Lung (tissue), 12 donors: ENCODE data around the gene MZF1. TPM values are rescaled to one million over a fixed set of nuclear protein-coding genes. Genes with fewer than 3 reads are reported as not detected.

Experiments used
- ATAC-seq: fragments of 200-7000 bp; cut with Tn5 transposase; one replicate; pipeline ENCODE4 v1.9.1; 2020; ENCODE audit warnings: moderate number of reproducible peaks; ENCODE audit not compliant: insufficient read depth, low FRiP score
- DNase-seq, 3 donors: peaks; one replicate each; pipeline ENCODE4 v3.0.0-alpha.2; 2013 to 2017
- H3K27ac ChIP-seq, 2 donors: one replicate each; pipeline ENCODE4 v1.5.1; 2013; ENCODE audit warnings: mild to moderate bottlenecking in 2 of 2, moderate library complexity in 2 of 2, control low read depth in 1 of 2, inconsistent platforms in 1 of 2, low read depth in 1 of 2, low read length in 1 of 2
- H3K27me3 ChIP-seq, 3 donors: one replicate each; pipeline ENCODE4 v1.5.1; 2013; ENCODE audit warnings: low read length in 2 of 3; ENCODE audit not compliant: control insufficient read depth in 3 of 3, insufficient read depth in 3 of 3
- H3K36me3 ChIP-seq, 4 donors: one replicate each; pipeline ENCODE4 v1.5.1; 2013; ENCODE audit warnings: low read length in 4 of 4, mild to moderate bottlenecking in 1 of 4, moderate library complexity in 1 of 4; ENCODE audit not compliant: control insufficient read depth in 4 of 4, insufficient read depth in 4 of 4
- H3K4me1 ChIP-seq, 5 donors: one replicate each; pipeline ENCODE4 v1.5.1; 2013; ENCODE audit warnings: low read length in 5 of 5, mild to moderate bottlenecking in 2 of 5, moderate library complexity in 1 of 5; ENCODE audit not compliant: control insufficient read depth in 5 of 5, insufficient read depth in 5 of 5
- H3K4me3 ChIP-seq: one replicate; pipeline ENCODE4 v1.5.1; 2013; ENCODE audit warnings: mild to moderate bottlenecking, control low read depth, moderate library complexity
- H3K9ac ChIP-seq, 2 donors: one replicate each; pipeline ENCODE4 v1.5.1; 2013; ENCODE audit warnings: low read length in 2 of 2, control low read depth in 1 of 2; ENCODE audit not compliant: insufficient read depth in 1 of 2
- H3K9me3 ChIP-seq, 4 donors: one replicate each; pipeline ENCODE4 v1.5.1; 2013; ENCODE audit warnings: low read length in 3 of 4, mild to moderate bottlenecking in 1 of 4, moderate library complexity in 1 of 4; ENCODE audit not compliant: control insufficient read depth in 4 of 4, insufficient read depth in 3 of 4
- WGBS, 2 donors: extraction: QIAGEN DNeasy Blood & Tissue Kit; methylation state at CpG; one replicate each; pipeline ENCODE4 v1.1.7; 2013; 5-methylcytosine and 5-hydroxymethylcytosine counted together
- polyA plus RNA-seq, 2 donors: library from polyadenylated mRNA; stranded (reverse); fragments of 200-250 nt; gene quantifications; one replicate each; pipeline ENCODE4 v1.2.1, GENCODE V29; 2013
- total RNA-seq, 2 donors: library from RNA; depleted of rRNA in 1 of 2; stranded (reverse); fragments of >200 nt in 1 of 2; gene quantifications; one replicate each; pipeline ENCODE4 v1.2.1, GENCODE V29; 2014 to 2021
- TF ChIP-seq, protein P1 (sequence below): IDR thresholded peaks from 2 replicates; pipeline ENCODE4 v1.5.1; 2012; ENCODE audit warnings: mild to moderate bottlenecking; ENCODE audit errors: control extremely low read depth, extremely low read depth
- donor health status: control.
- donor health status: control.
- donor health status: Bipolar disorder and iron deficiency.
- donor health status: healthy.
- donor health status: DM: yes; HTN: yes; CAD: no.

Gene MZF1
- total and polyA plus RNA-seq, 4 donors, result 19.2 to 37.5 (median 30.1) TPM

DNA sequence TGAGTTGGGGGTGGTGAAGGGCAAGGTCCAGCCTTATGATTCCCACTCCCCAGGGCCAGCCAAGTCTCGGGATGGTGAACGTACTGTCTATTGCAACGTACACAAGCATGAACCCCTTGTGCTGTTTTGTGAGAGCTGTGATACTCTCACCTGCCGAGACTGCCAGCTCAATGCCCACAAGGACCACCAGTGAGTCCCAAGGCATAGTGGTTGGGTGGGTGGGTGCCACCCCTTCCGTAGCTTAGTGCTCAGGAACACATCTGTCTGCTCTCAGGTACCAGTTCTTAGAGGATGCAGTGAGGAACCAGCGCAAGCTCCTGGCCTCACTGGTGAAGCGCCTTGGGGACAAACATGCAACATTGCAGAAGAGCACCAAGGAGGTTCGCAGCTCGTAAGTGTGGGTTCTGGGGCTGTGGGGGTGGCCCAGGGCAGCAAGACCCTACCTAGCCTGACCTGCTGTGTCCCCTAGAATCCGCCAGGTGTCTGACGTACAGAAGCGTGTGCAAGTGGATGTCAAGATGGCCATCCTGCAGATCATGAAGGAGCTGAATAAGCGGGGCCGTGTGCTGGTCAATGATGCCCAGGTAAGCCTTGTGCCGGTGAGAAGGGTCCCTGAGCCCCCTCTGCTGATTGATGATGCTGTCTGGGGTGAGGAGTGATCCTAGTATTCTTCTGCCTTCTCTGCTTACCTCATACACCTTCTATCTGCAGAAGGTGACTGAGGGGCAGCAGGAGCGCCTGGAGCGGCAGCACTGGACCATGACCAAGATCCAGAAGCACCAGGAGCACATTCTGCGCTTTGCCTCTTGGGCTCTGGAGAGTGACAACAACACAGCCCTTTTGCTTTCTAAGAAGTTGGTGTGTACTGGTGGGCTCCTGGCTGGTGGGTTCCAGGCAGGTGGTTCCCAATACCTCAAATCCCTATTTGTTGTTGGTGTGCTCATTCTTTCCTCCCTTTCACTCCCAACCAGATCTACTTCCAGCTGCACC is 25.5 kb downstream of the MZF1 start:
- peaks cover 13 to 61% (median 54%) of the 10 kb centered on the region in 4 donors for H3K36me3 ChIP-seq
- TF ChIP-seq, protein P1, sequence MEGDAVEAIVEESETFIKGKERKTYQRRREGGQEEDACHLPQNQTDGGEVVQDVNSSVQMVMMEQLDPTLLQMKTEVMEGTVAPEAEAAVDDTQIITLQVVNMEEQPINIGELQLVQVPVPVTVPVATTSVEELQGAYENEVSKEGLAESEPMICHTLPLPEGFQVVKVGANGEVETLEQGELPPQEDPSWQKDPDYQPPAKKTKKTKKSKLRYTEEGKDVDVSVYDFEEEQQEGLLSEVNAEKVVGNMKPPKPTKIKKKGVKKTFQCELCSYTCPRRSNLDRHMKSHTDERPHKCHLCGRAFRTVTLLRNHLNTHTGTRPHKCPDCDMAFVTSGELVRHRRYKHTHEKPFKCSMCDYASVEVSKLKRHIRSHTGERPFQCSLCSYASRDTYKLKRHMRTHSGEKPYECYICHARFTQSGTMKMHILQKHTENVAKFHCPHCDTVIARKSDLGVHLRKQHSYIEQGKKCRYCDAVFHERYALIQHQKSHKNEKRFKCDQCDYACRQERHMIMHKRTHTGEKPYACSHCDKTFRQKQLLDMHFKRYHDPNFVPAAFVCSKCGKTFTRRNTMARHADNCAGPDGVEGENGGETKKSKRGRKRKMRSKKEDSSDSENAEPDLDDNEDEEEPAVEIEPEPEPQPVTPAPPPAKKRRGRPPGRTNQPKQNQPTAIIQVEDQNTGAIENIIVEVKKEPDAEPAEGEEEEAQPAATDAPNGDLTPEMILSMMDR, result no peak
- H3K4me3 ChIP-seq, result no peak overlapping the region

DNA sequence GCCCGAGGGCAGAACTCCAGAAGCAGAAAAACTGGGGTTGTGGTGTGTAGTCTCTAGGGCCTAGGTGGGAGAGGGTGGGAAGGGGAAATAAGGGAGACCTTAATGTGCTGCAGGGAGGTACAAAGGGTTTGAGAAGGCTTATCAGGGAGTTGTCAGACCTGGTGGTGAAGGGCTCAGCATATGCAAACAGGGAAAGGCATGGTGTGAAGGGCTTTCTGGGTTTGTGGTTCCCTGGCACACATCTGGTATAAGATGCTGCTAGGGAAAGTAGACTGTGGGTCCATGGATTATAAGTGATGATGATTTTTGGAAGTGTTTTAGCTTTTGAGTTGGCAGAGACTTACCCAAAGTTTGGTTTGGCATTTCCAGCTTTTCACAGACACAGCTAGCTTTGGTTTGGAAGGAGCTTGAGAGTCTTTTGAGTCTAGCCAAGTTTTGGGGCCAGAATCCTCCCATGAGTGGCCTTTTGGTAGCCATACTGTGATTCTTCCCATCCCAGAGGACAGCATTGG is 27.1 kb downstream of the MZF1 start:
- H3K9ac ChIP-seq, result peak overlapping the region in 1 of 2 donors; percentile 81
- H3K27me3 ChIP-seq, result peaks cover 0 to 2% (median 0%) of the 10 kb centered on the region in 3 donors
- DNase-seq (no peak), ATAC-seq (no peak)
- 16 to 44% methylated on average over 1 of the region's 1 CpG for WGBS, 2 donors
- peaks cover 0 to 2% (median 0%) of the 10 kb centered on the region in 4 donors for H3K9me3 ChIP-seq
- TF ChIP-seq, protein P1, result no peak
- peaks cover 6 to 16% (median 10%) of the 10 kb centered on the region in 5 donors for H3K4me1 ChIP-seq
- H3K36me3 ChIP-seq, result peaks cover 13 to 47% (median 43%) of the 10 kb centered on the region in 4 donors
- H3K4me3 ChIP-seq, result peak overlapping the region; percentile 90
- no peak overlapping the region for H3K27ac ChIP-seq

More for the DNA sequence above, 25.5 kb downstream of the MZF1 start:
- Histone ChIP-seq H3K27ac (no peak overlapping the region), H3K9ac (no peak overlapping the region), H3K4me1 (peaks cover 6 to 16% (median 10%) of the 10 kb centered on the region in 5 donors), H3K27me3 (no peaks in the 10 kb centered on the region), H3K9me3 (peaks cover 0 to 2% (median 0%) of the 10 kb centered on the region in 4 donors)
- ATAC-seq, result no peak
- 93 to 95% methylated on average over 18 of the region's 18 CpGs for WGBS, 2 donors
- no peak for DNase-seq

DNA sequence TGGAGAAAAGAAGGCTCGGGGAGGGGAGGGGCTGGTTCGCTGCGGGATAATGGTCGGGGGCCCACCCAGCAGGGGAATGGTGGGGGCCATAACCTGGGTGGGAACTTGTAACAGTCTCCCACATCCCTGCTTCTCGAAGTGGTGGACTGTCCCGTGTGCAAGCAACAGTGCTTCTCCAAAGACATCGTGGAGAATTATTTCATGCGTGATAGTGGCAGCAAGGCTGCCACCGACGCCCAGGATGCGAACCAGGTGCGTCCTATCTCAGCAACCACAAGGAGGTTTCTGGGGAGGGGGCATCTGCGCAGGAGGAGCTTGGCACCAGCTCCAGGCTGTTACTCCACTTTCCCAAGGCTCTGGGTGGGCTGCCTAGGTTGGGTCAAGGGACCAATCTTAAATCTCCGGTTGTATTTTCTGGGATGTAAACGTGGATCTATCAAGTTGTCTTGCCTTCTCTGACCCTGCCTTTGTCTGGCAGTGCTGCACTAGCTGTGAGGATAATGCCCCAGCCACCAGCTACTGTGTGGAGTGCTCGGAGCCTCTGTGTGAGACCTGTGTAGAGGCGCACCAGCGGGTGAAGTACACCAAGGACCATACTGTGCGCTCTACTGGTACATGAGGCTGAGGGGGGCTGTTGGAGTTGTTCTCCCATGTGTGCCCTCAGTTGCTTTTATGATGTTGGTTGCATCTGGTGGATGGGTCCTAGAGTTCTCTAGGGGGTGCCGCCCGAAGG is 27.7 kb downstream of the MZF1 start:
- H3K27me3 ChIP-seq, result peaks cover 0 to 2% (median 0%) of the 10 kb centered on the region in 3 donors
- peaks cover 13 to 41% (median 38%) of the 10 kb centered on the region in 4 donors for H3K36me3 ChIP-seq
- H3K9ac ChIP-seq, result peak overlapping the region; percentile 49 to 81
- 10% methylated on average over 21 of the region's 21 CpGs for WGBS, 2 donors
- H3K4me3 ChIP-seq, result peak overlapping the region; percentile 90
- peaks cover 0 to 2% (median 0%) of the 10 kb centered on the region in 4 donors for H3K9me3 ChIP-seq
- H3K27ac ChIP-seq, result peak overlapping the region in 1 of 2 donors; percentile 20
- DNase-seq, result no peak
- peaks cover 6 to 16% (median 10%) of the 10 kb centered on the region in 5 donors for H3K4me1 ChIP-seq
- TF ChIP-seq, protein P1, result no peak
- no peak for ATAC-seq
